ENCODE results near the gene ANP32A. TPM values are rescaled to one million over a fixed set of nuclear protein-coding genes. Genes with fewer than 3 reads are reported as not detected.

Gene ANP32A
- total RNA-seq, 1 experiment from 2014 or later = 220 TPM

DNA sequence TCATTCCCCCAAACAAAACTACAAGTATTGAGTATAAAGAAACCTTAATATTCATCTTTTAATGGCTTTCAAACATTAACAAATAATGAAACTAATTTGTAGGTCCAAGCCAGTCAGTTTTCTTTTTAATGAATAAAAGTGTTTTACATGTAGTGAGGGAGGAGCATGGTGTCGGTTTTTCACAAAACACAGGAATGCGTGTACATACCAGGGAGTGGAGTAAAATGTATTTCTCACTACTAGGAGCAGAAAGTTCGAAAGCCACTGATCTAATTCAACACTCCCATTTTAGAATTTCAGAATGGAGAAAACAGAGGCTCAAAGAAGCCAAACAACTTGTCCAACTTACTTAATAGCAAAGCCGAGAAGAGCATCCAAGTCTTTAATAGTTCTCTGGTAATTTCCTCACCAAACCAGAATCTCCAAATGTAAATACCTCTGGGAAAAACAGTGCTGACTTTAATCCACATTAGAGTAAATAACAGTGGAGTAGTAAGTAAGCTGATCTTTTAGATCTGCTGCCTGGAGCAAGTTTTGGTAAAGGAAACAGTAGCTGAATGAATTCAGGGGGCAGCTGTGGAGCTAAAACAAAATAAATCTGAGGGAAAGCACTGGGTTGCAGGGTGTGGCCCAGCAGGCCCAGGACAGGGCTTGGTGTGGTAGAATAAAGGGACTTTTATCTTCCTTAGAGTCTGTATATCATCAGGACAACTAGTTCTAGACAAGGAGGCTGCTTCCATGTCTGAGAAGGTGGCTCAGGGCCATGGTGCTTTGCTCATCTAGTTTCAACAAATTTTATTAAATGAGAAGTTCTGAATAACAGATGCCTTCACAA is 7.9 kb downstream of the ANP32A start:
- CTCF ChIA-PET = interaction anchor here (0.6 to 1.2 kb wide), 2 partner anchors 113 to 1215 kb away, joined by 4 read pairs; no protein-coding TSS in a partner anchor
- Histone ChIP-seq H3K9me2 (ENCODE audit: insufficient read depth) (no peaks in the 10 kb centered on the region), H3K9ac (ENCODE audit: low read length) (no peak overlapping the region), H4K20me1 (ENCODE audit: insufficient read depth) (peaks cover 11% of the 10 kb centered on the region; the same call in 1 of the 2 replicates), H3K4me1 (ENCODE audit: control insufficient read depth in 1 of 2, insufficient read depth in 2 of 2, low read length in 2 of 2) (peaks cover 19 to 37% of the 10 kb centered on the region in 2 experiments), H3K9me3 (ENCODE audit: control insufficient read depth in 1 of 2, insufficient read depth in 1 of 2, low read depth in 1 of 2, low read length in 2 of 2) (no peaks in the 10 kb centered on the region), H3K36me3 (ENCODE audit: control insufficient read depth in 1 of 2, insufficient read depth in 2 of 2, low read length in 2 of 2) (0 out of 4 replicates have a peak, but pooled peaks cover 0 to 7% of the 10 kb centered on the region in 2 experiments), H3K27ac (ENCODE audit: low read depth, low read length) (no peak overlapping the region), H3K27me3 (ENCODE audit: insufficient read depth, low read length) (no peaks in the 10 kb centered on the region), H3K4me2 (ENCODE audit: low read length) (no peak overlapping the region), H3K79me2 (ENCODE audit: insufficient read depth, low read length) (peaks cover 100% of the 10 kb centered on the region), H3K4me3 (replicated peaks in 1 of 2; ENCODE audit: low read depth in 1 of 2, low read length in 2 of 2) (no peak overlapping the region), H2AFZ (ENCODE audit: low read depth, low read length, poor library complexity, severe bottlenecking) (no peak overlapping the region)
- no peak for DNase-seq (ENCODE audit: low read depth, low spot score)
- RAD21 ChIA-PET (ENCODE audit: low non-redundant PET in 1 of 2, low total read pairs in 2 of 2, uncharacterized antibody in 2 of 2, unreplicated experiment in 2 of 2) = no interaction called here
- TF ChIP-seq SRF (IDR thresholded peaks at IDR 0.05; ENCODE audit: low read depth) = no peak
- TF ChIP-seq RAD21 (IDR thresholded peaks at IDR 0.05; ENCODE audit: low read depth) = no peak
- TF ChIP-seq, protein P1, sequence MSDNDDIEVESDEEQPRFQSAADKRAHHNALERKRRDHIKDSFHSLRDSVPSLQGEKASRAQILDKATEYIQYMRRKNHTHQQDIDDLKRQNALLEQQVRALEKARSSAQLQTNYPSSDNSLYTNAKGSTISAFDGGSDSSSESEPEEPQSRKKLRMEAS (IDR thresholded peaks at IDR 0.05) = no peak
- TF ChIP-seq, protein P2, sequence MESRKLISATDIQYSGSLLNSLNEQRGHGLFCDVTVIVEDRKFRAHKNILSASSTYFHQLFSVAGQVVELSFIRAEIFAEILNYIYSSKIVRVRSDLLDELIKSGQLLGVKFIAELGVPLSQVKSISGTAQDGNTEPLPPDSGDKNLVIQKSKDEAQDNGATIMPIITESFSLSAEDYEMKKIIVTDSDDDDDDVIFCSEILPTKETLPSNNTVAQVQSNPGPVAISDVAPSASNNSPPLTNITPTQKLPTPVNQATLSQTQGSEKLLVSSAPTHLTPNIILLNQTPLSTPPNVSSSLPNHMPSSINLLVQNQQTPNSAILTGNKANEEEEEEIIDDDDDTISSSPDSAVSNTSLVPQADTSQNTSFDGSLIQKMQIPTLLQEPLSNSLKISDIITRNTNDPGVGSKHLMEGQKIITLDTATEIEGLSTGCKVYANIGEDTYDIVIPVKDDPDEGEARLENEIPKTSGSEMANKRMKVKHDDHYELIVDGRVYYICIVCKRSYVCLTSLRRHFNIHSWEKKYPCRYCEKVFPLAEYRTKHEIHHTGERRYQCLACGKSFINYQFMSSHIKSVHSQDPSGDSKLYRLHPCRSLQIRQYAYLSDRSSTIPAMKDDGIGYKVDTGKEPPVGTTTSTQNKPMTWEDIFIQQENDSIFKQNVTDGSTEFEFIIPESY (IDR thresholded peaks at IDR 0.05; ENCODE audit: extremely low read depth, insufficient replicate concordance, low read length) = no peak
- no peak for TF ChIP-seq YY1 (IDR thresholded peaks at IDR 0.05; ENCODE audit: extremely low read depth, insufficient replicate concordance, low read depth, low read length)
- no peak for TF ChIP-seq ZFX (IDR thresholded peaks at IDR 0.05)
- TF ChIP-seq ZNF274 (IDR thresholded peaks at IDR 0.05; ENCODE audit: low read depth, low read length) = no peak
- TF ChIP-seq, protein P3, sequence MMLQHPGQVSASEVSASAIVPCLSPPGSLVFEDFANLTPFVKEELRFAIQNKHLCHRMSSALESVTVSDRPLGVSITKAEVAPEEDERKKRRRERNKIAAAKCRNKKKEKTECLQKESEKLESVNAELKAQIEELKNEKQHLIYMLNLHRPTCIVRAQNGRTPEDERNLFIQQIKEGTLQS (IDR thresholded peaks at IDR 0.05) = no peak
- TF ChIP-seq EGR1 (IDR thresholded peaks at IDR 0.05; ENCODE audit: low read depth) = no peak
- ATAC-seq = no peak
- POLR2A ChIA-PET = interaction anchor here (0.7 kb wide), 1 partner anchor 51 kb away, joined by 4 read pairs; no protein-coding TSS in a partner anchor
- no TSS peak for BruUV-seq (replicated peaks)
- intact Hi-C loops (cut with micrococcal nuclease) = no loop called here
